IgD-negative memory B cell (primary cell): ENCODE results near the gene TEX261. TPM values are rescaled to one million over a fixed set of nuclear protein-coding genes. Genes with fewer than 3 reads are reported as not detected.
"Not testable (repeated sequence)": the region's sequence is repeated elsewhere in the genome, so short reads cannot be mapped to it uniquely, and the experiment has no call there.

ENCODE experiments used
- H3K27ac Mint-ChIP-seq, 3 donors: one replicate each; pipeline ENCODE4 v1.8.0; 2020 to 2022; ENCODE audit warnings: mild to moderate bottlenecking in 3 of 3, mixed read lengths in 3 of 3, moderate library complexity in 1 of 3
- H3K27me3 Mint-ChIP-seq: one replicate; pipeline ENCODE4 v1.8.0; 2021; ENCODE audit warnings: mixed read lengths
- H3K36me3 Mint-ChIP-seq: one replicate; pipeline ENCODE4 v1.8.0; 2020; ENCODE audit warnings: mild to moderate bottlenecking, mixed read lengths
- H3K4me1 Mint-ChIP-seq, 3 donors: one replicate each; pipeline ENCODE4 v1.8.0; 2020 to 2022; ENCODE audit warnings: mixed read lengths in 3 of 3, mild to moderate bottlenecking in 1 of 3
- H3K4me3 Mint-ChIP-seq, 4 donors: one replicate each; pipeline ENCODE4 v1.8.0; 2020 to 2022; ENCODE audit warnings: mild to moderate bottlenecking in 4 of 4, mixed read lengths in 4 of 4, moderate library complexity in 3 of 4
- H3K9me3 Mint-ChIP-seq, 3 donors: one replicate each; pipeline ENCODE4 v1.8.0; 2020 to 2021; ENCODE audit warnings: mixed read lengths in 3 of 3, mild to moderate bottlenecking in 1 of 3
- polyA plus RNA-seq: library from polyadenylated mRNA; unstranded; fragments of 300-500 nt; fragmentation: Illumina TruSeq; gene quantifications from one replicate; pipeline ENCODE4 v1.2.3, GENCODE V29; 2021

Gene TEX261
- 24.9 TPM for polyA plus RNA-seq

GRCh38 chr2:70994699-70995425, at the start of gene TEX261:
TSS of gene TEX261 (minus strand) at chr2:70994873. CDS start at chr2:70994757, 116 bp downstream.
- Mint-ChIP-seq H3K9me3 (no peaks in the 10 kb centered on the region), H3K4me1 (peaks cover 19 to 26% (median 25%) of the 10 kb centered on the region in 3 donors), H3K27me3 (no peaks in the 10 kb centered on the region), H3K27ac (peak within 1 kb of the TSS; percentile 90 to 96 (median 92)), H3K4me3 (peak within 1 kb of the TSS; percentile 93 to 99 (median 98)), H3K36me3 (no peaks in the 10 kb centered on the region)

- no peaks in the 10 kb centered on the region for H3K36me3 Mint-ChIP-seq
- H3K9me3 Mint-ChIP-seq = no peaks in the 10 kb centered on the region
- no peak overlapping the region for H3K27ac Mint-ChIP-seq
- H3K27me3 Mint-ChIP-seq = peaks cover 6% of the 10 kb centered on the region
- no peak overlapping the region for H3K4me3 Mint-ChIP-seq
- H3K4me1 Mint-ChIP-seq = no peaks in the 10 kb centered on the region
Observed at GRCh38 chr2:71043531-71044407, 49.1 kb upstream of the TEX261 start.

GRCh38 chr2:71042287-71042686, 47.6 kb upstream of the TEX261 start:
- Mint-ChIP-seq H3K27ac (no peak overlapping the region), H3K4me3 (no peak overlapping the region), H3K4me1 (no peaks in the 10 kb centered on the region), H3K9me3 (no peaks in the 10 kb centered on the region), H3K36me3 (no peaks in the 10 kb centered on the region), H3K27me3 (peaks cover 6% of the 10 kb centered on the region)

- H3K9me3 Mint-ChIP-seq, H3K4me3 Mint-ChIP-seq, H3K4me1 Mint-ChIP-seq, H3K36me3 Mint-ChIP-seq, H3K27ac Mint-ChIP-seq: not testable (repeated sequence)
- peaks cover 15% of the 10 kb centered on the region for H3K27me3 Mint-ChIP-seq
Observed at GRCh38 chr2:71036296-71036695, 41.6 kb upstream of the TEX261 start.

GRCh38 chr2:71023553-71024243, 29.0 kb upstream of the TEX261 start:
- H3K27ac Mint-ChIP-seq, H3K4me1 Mint-ChIP-seq, H3K4me3 Mint-ChIP-seq, H3K9me3 Mint-ChIP-seq, H3K36me3 Mint-ChIP-seq, H3K27me3 Mint-ChIP-seq: not testable (repeated sequence)

GRCh38 chr2:71021394-71021793, 26.7 kb upstream of the TEX261 start:
- H3K9me3 Mint-ChIP-seq, H3K4me3 Mint-ChIP-seq, H3K27me3 Mint-ChIP-seq, H3K4me1 Mint-ChIP-seq, H3K36me3 Mint-ChIP-seq, H3K27ac Mint-ChIP-seq: not testable (repeated sequence)

GRCh38 chr2:71019989-71020388, 25.3 kb upstream of the TEX261 start:
- H3K4me3 Mint-ChIP-seq, H3K36me3 Mint-ChIP-seq, H3K9me3 Mint-ChIP-seq, H3K27me3 Mint-ChIP-seq, H3K4me1 Mint-ChIP-seq: not testable (repeated sequence)
- H3K27ac Mint-ChIP-seq = peak overlapping the region in 1 of 3 donors; percentile 39

GRCh38 chr2:71018625-71019024, 24.0 kb upstream of the TEX261 start:
- H3K27me3 Mint-ChIP-seq = no peaks in the 10 kb centered on the region
- peaks cover 4 to 5% (median 5%) of the 10 kb centered on the region in 3 donors for H3K4me1 Mint-ChIP-seq
- H3K27ac Mint-ChIP-seq = no peak overlapping the region
- no peaks in the 10 kb centered on the region for H3K9me3 Mint-ChIP-seq
- H3K36me3 Mint-ChIP-seq = no peaks in the 10 kb centered on the region
- H3K4me3 Mint-ChIP-seq = no peak overlapping the region

- H3K27ac Mint-ChIP-seq, H3K4me3 Mint-ChIP-seq, H3K9me3 Mint-ChIP-seq, H3K4me1 Mint-ChIP-seq, H3K36me3 Mint-ChIP-seq: not testable (repeated sequence)
- peaks cover 11% of the 10 kb centered on the region for H3K27me3 Mint-ChIP-seq
Observed at GRCh38 chr2:71011786-71012185, 17.1 kb upstream of the TEX261 start.

GRCh38 chr2:71008342-71008741, 13.7 kb upstream of the TEX261 start:
- Mint-ChIP-seq H3K4me1 (peaks cover 0 to 2% (median 0%) of the 10 kb centered on the region in 3 donors), H3K27ac (no peak overlapping the region), H3K4me3 (no peak overlapping the region), H3K36me3 (no peaks in the 10 kb centered on the region), H3K27me3 (peaks cover 16% of the 10 kb centered on the region), H3K9me3 (peaks cover 0 to 3% (median 0%) of the 10 kb centered on the region in 3 donors)

- Mint-ChIP-seq H3K9me3 (peaks cover 0 to 3% (median 0%) of the 10 kb centered on the region in 3 donors), H3K27ac (no peak overlapping the region), H3K27me3 (peaks cover 16% of the 10 kb centered on the region), H3K4me3 (peak overlapping the region in 1 of 4 donors; percentile 8), H3K36me3 (no peaks in the 10 kb centered on the region), H3K4me1 (peaks cover 0 to 2% (median 0%) of the 10 kb centered on the region in 3 donors)
Observed at GRCh38 chr2:71006955-71007799, 12.5 kb upstream of the TEX261 start.

GRCh38 chr2:71006323-71006722, 11.7 kb upstream of the TEX261 start:
- Mint-ChIP-seq H3K9me3 (peaks cover 0 to 3% (median 0%) of the 10 kb centered on the region in 3 donors), H3K36me3 (no peaks in the 10 kb centered on the region), H3K4me1 (peaks cover 0 to 2% (median under 1%) of the 10 kb centered on the region in 3 donors), H3K27me3 (peaks cover 10% of the 10 kb centered on the region), H3K4me3 (no peak overlapping the region), H3K27ac (no peak overlapping the region)

GRCh38 chr2:71005271-71006202, 10.9 kb upstream of the TEX261 start:
- Mint-ChIP-seq H3K4me1 (peaks cover 0 to 6% (median 6%) of the 10 kb centered on the region in 3 donors), H3K27me3 (peaks cover 10% of the 10 kb centered on the region), H3K4me3 (no peak overlapping the region), H3K27ac (no peak overlapping the region), H3K9me3 (peaks cover 0 to 3% (median 0%) of the 10 kb centered on the region in 3 donors), H3K36me3 (no peaks in the 10 kb centered on the region)
